HAP-1 (cell line): Measurements from ENCODE around the gene GRIK3.
"Not testable (repeated sequence)": the region's sequence is repeated elsewhere in the genome, so short reads cannot be mapped to it uniquely, and the experiment has no call there.

Source experiments
- DNase-seq, 2 experiments: peaks; one replicate each; pipeline ENCODE4 v3.0.0-alpha.2; 2016 to 2020; ENCODE audit warnings: low spot score in 2 of 2
- H3K27me3 ChIP-seq: fragments of 250-450 bp; sonication (Bioruptor Pico); 2 replicates; pipeline ENCODE4 v1.5.1; 2020; ENCODE audit warnings: low read depth, mild to moderate bottlenecking, moderate library complexity
- H3K36me3 ChIP-seq: fragments of 250-450 bp; sonication (Bioruptor Pico); replicated peaks from 2 replicates; pipeline ENCODE4 v1.5.1; 2020; ENCODE audit warnings: mild to moderate bottlenecking
- H3K4me1 ChIP-seq: fragments of 250-450 bp; sonication (Bioruptor Pico); 2 replicates; pipeline ENCODE4 v1.5.1; 2020; ENCODE audit warnings: mild to moderate bottlenecking
- H3K4me3 ChIP-seq: fragments of 250-450 bp; sonication (Bioruptor Pico); 2 replicates; pipeline ENCODE4 v1.5.1; 2020; ENCODE audit warnings: mild to moderate bottlenecking, moderate library complexity
- H3K9me3 ChIP-seq: fragments of 250-450 bp; sonication (Bioruptor Pico); 2 replicates; pipeline ENCODE4 v1.5.1; 2020; ENCODE audit warnings: mild to moderate bottlenecking, moderate library complexity
- in situ Hi-C: fragments of 300-500 bp; cut with MboI; formaldehyde crosslinking; loops from 3 replicates; pipeline ENCODE4 v1.14.3; 2020; ENCODE audit warnings: low sequenced_read_pairs, inconsistent platforms, mixed read lengths

The GRIK3 gene

DNA sequence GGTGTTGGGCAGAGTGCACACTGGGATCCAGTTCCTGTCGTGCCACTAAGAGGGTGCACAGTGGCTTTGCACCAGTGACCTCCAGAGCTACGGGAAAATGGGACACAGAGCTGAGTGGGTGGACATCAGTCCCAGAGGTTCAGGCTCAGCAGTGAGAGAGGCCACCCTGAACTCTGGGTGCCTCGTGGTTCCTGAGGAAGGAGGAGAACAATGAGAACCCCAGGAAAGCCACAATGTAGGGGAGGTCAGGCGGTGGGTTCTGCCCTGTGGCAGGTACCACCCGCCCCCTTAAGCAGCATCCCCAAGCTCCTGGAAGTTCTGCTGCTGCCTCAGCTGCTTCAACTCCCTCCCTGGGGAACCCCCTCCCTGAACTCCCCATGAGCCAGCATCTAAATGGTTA, 112.2 kb downstream of the GRIK3 start:
- Histone ChIP-seq H3K27me3 (no peaks in the 10 kb centered on the region), H3K4me1 (no peaks in the 10 kb centered on the region), H3K36me3 (no peaks in the 10 kb centered on the region), H3K9me3 (no peaks in the 10 kb centered on the region), H3K4me3 (no peak overlapping the region)
- no peak for DNase-seq
- in situ Hi-C loops: no loop called here

- Histone ChIP-seq H3K4me1 (no peaks in the 10 kb centered on the region), H3K27me3 (no peaks in the 10 kb centered on the region), H3K9me3 (no peaks in the 10 kb centered on the region), H3K4me3 (no peak overlapping the region), H3K36me3 (no peaks in the 10 kb centered on the region)
- DNase-seq: no peak
- in situ Hi-C loops: no loop called here
Measured at GRCh38 chr1:36920801-36921405, 113.4 kb downstream of the GRIK3 start.

GRCh38 chr1:36920371-36920770, 113.9 kb downstream of the GRIK3 start:
- Histone ChIP-seq H3K4me1 (no peaks in the 10 kb centered on the region), H3K9me3 (no peaks in the 10 kb centered on the region), H3K27me3 (no peaks in the 10 kb centered on the region), H3K4me3 (no peak overlapping the region), H3K36me3 (no peaks in the 10 kb centered on the region)
- DNase-seq: no peak
- in situ Hi-C loops: no loop called here

GRCh38 chr1:36919491-36920145, 114.7 kb downstream of the GRIK3 start:
- H3K4me1 ChIP-seq: no peaks in the 10 kb centered on the region
- H3K9me3 ChIP-seq: no peaks in the 10 kb centered on the region
- H3K27me3 ChIP-seq: no peaks in the 10 kb centered on the region
- DNase-seq: no peak
- H3K4me3 ChIP-seq: no peak overlapping the region
- H3K36me3 ChIP-seq: no peaks in the 10 kb centered on the region
- in situ Hi-C loops: no loop called here

DNA sequence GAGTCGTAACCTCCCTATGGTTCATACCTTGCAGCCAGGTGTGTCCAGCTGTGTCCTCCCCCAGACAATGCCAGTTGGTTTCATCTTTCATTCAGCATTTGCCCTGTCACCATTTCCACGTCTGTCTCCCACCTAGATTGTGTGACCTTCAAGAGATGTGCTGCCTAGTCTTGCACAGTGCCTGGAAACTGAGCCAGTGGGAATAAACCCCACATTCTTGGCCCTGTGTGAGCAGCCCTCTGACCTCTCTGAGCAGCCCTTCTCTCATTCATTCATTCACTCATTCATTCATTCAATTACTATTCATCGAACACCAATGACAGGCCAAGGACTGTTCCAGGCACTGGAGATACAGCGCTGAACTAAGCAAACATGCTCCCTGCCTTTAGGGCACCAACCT, 115.7 kb downstream of the GRIK3 start:
- in situ Hi-C loops: no loop called here

GRCh38 chr1:36916542-36916941, 117.8 kb downstream of the GRIK3 start:
- H3K4me1 ChIP-seq, H3K4me3 ChIP-seq, H3K27me3 ChIP-seq, H3K36me3 ChIP-seq, DNase-seq, in situ Hi-C loops, H3K9me3 ChIP-seq: not testable (repeated sequence)

More for the DNA sequence above, 115.7 kb downstream of the GRIK3 start:
- H3K9me3 ChIP-seq: no peaks in the 10 kb centered on the region
- no peaks in the 10 kb centered on the region for H3K36me3 ChIP-seq
- no peaks in the 10 kb centered on the region for H3K27me3 ChIP-seq
- no peaks in the 10 kb centered on the region for H3K4me1 ChIP-seq
- H3K4me3 ChIP-seq: no peak overlapping the region
- no peak for DNase-seq

GRCh38 chr1:36913484-36914060, 120.7 kb downstream of the GRIK3 start:
- H3K9me3 ChIP-seq: no peaks in the 10 kb centered on the region

GRCh38 chr1:36913016-36913415, 121.3 kb downstream of the GRIK3 start:
- Histone ChIP-seq H3K4me1 (no peaks in the 10 kb centered on the region), H3K36me3 (no peaks in the 10 kb centered on the region), H3K9me3 (no peaks in the 10 kb centered on the region), H3K4me3 (no peak overlapping the region), H3K27me3 (no peaks in the 10 kb centered on the region)
- no peak for DNase-seq
- in situ Hi-C loops: no loop called here

More at GRCh38 chr1:36913484-36914060, 120.7 kb downstream of the GRIK3 start:
- Histone ChIP-seq H3K36me3 (no peaks in the 10 kb centered on the region), H3K4me1 (no peaks in the 10 kb centered on the region), H3K4me3 (no peak overlapping the region), H3K27me3 (no peaks in the 10 kb centered on the region)
- in situ Hi-C loops: no loop called here
- DNase-seq: no peak

GRCh38 chr1:36912365-36912865, 121.9 kb downstream of the GRIK3 start:
- Histone ChIP-seq H3K4me3 (no peak overlapping the region), H3K9me3 (no peaks in the 10 kb centered on the region), H3K27me3 (no peaks in the 10 kb centered on the region), H3K4me1 (no peaks in the 10 kb centered on the region), H3K36me3 (no peaks in the 10 kb centered on the region)
- no peak for DNase-seq
- in situ Hi-C loops: no loop called here

DNA sequence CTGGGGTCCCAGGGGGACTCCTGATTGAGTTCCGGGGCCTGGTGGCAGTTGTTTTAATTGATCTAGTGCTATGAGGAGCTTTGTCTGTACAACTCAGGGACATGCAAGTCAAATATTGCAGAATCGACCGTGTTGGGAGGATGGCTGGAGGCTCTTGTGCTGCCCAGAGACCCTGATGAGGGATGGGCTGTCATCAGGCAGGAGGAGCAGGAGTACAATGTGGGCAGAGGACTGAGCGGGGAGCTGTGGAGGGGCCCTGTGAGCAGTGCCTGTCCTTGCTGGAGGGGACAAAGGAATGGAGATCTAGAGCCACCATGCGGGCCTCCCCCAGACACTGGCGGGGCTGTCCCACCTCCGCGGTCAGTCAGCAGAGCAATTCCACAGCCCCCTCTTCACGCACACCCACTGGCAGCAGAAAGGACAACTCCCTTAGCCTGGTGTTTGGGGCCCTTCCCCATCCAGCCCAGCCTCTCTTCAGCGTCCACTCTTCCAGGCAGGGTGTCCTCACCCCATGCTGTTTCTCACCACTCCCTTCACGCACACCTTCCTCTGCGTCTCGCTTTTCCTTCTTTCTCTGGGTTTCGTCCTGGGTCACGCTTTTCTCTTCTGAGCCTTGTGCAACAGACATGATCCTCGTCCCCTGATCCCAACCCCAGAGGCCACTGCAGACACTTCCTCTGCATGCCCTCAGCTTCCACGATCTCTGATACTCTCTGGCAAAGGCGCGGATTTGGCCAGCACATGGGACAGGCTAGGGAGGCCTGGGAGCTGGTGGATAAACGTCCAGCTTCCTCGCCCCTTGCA, 122.6 kb downstream of the GRIK3 start:
- DNase-seq: no peak
- in situ Hi-C loops: no loop called here
- Histone ChIP-seq H3K4me1 (no peaks in the 10 kb centered on the region), H3K9me3 (no peaks in the 10 kb centered on the region), H3K4me3 (no peak overlapping the region), H3K36me3 (no peaks in the 10 kb centered on the region), H3K27me3 (no peaks in the 10 kb centered on the region)

- Histone ChIP-seq H3K27me3 (no peaks in the 10 kb centered on the region), H3K9me3 (no peaks in the 10 kb centered on the region), H3K4me1 (no peaks in the 10 kb centered on the region), H3K36me3 (no peaks in the 10 kb centered on the region), H3K4me3 (no peak overlapping the region)
- DNase-seq: no peak
- in situ Hi-C loops: no loop called here
Measured at GRCh38 chr1:36910886-36911540, 123.3 kb downstream of the GRIK3 start.

- DNase-seq: no peak
- in situ Hi-C loops: no loop called here
- H3K9me3 ChIP-seq: no peaks in the 10 kb centered on the region
- no peak overlapping the region for H3K4me3 ChIP-seq
- H3K27me3 ChIP-seq: no peaks in the 10 kb centered on the region; the same call in 1 of the 2 replicates
- no peaks in the 10 kb centered on the region for H3K36me3 ChIP-seq
- H3K4me1 ChIP-seq: no peaks in the 10 kb centered on the region
Measured at GRCh38 chr1:36909946-36910725, 124.2 kb downstream of the GRIK3 start.

GRCh38 chr1:36909359-36909758, 125.0 kb downstream of the GRIK3 start:
- DNase-seq, H3K4me3 ChIP-seq, H3K9me3 ChIP-seq, H3K36me3 ChIP-seq, H3K27me3 ChIP-seq, in situ Hi-C loops, H3K4me1 ChIP-seq: not testable (repeated sequence)
